GM19025 (cell line): ENCODE results near the gene C1QTNF6.

Experiments used
- ATAC-seq: cut with Tn5 transposase; IDR thresholded peaks from one replicate; pipeline ENCODE4 v1.9.1; 2021; ENCODE audit warnings: mild to moderate bottlenecking, low read depth, moderate library complexity; ENCODE audit not compliant: unreplicated experiment

Gene C1QTNF6

DNA sequence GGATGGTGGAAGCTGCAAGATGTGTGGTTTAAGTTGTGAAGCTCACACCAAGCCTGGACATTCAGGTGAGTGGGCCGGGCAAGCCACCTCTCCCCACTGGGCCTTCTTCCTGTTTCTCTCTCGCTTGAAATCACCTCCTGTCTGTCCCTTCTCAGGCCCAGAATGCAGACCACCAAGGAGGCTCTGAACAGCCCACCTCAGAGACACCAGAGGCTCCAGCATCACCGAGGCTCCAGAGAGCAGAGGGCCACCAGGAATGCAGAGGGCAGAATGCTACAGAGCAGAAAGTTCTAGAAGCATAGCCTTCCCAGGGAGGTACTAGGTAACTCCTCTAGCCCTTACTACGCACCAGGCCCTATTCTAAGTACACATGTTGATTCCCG, 23.6 kb downstream of the C1QTNF6 start:
- no peak for ATAC-seq

DNA sequence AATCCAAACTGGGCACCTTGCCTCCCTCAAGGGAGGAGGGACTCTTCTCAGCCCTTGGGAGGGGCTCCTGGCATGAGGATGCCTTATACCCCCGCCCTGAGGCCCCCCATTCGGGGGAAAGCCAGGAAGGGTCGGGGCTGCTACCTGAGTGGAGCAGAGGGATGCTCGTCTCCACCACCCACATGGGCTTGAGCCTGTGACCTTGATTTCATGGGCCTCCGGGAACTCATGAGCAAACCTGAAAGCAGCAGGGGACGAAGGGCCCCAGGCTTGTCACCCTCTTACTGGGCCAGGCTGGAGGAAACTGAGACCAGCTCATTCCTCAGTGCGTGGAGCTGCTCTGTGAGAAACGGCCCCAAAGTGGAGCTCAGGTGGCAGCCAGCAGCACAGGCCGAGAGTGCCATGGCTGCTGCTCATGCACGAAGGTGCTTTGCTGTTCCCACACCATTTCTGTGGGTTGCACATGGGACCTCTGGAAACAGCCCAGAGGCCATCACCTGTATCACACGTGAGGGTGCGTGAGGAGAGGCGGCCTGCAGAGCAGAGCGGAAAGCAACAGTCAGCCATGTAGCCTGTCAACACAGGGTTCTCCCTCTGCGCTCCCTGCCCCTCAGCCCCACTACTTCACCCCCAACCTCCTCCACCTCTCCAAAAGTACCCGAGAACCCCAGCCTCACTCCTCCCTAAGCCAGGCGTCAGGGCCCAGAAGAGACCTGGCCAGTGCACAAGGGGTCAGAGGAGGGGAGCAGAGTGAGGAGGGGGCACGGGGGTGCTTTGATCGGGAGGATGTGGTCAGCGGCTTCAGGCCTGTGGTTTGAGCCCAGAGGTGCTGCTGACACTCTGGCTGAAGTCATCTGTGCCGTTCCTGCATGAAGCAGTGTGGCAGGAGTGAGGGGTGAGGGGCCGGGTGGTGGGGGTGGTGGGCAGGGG, 24.2 kb downstream of the C1QTNF6 start:
- ATAC-seq = no peak

DNA sequence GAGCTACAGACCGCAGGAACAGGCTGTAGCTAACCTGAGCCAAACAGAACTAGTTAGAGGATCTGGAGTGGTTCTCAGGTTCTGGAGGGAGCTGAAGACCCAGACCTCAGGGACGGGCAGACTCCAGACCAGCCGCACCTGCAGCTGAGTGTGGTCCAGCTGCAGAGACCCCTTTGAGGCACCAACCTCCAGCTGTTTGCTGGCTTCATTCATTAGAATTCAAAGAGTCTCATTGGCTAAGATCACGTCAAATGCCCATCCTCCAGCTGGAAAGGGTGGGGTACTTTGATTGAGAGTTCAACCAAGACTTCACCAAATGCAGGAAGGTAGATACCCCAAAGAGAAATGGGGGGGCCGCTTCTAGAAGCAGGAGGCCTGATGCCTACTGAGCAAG, 25.0 kb downstream of the C1QTNF6 start:
- ATAC-seq = no peak

DNA sequence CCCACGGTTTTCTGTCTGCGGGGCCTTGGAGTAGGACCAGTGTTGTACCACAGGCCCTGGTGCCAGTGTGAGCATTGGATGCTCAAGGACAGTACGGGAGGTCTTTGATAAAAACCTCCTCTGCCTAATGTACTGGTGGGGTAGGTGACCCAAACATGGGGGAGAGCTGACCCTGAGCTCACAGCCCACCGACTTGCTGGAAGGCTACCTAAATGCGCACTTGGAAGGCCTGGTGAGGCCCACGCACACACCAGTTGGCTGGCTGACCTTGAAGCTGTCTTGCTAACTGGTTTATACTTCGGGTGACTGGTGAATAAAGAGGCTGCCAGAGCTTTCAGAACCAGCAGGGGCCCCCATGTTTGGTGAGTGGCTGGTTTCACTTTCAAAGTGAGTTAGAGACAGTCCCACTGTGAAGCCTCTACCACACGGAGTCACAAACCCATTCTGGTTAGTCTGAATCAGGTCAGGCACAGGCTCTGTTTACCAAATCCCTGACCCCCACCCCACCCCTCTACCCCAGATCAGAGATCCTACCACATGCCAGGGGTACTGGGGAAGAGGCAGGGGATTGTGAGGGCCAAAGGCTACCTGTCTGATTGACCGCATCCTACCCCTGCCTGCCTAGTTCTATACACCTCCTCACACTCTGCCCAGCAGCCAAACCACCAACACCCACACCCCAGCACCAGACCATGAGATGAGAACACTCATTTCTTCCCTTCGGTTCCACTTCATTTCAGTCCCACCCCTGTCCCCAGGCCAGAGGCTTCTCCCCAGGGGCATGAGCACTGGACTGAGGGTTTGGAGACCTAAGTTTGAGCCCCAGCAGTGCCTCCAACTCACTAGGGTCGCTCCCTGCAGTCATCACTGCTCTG, 25.6 kb downstream of the C1QTNF6 start:
- peak; percentile 45 for ATAC-seq

DNA sequence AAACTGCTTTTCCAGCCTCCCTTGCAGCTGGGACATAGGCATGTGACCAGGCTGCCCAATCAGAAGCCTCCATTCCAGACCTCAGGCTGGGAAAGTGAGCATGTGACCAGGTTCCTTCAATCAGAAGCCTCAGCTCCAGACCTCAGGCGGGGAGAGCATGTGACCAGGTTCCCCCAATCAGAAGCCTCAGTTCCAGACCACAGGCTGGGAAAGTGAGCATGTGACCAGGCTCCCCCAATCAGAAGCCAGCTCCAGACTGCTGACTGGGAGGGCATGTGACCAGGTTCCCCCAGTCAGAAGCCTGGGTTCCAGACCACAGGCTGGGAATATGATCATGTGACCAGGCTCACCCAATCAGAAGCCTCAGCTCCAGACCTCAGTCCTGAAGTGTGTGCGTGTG, 26.6 kb downstream of the C1QTNF6 start:
- ATAC-seq = no peak

DNA sequence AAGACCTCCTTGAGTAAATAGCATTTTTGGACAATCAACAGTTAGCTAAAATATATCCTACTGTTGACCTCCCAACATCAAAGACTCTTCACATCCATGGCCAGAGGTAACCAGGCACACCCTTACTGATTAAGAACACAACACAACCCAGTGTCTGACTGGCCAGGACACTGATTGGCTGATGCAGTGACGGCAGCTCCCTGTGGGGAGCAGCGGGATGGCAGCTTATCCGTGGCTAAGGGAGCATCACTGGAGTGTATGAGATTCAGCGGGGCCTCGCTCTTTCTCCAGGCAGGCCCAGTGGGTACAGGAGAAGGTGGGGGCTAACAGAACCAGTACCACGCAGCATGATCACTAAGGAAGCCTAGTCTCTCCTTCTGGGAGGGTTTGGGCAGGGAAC, 28.0 kb downstream of the C1QTNF6 start:
- no peak for ATAC-seq

DNA sequence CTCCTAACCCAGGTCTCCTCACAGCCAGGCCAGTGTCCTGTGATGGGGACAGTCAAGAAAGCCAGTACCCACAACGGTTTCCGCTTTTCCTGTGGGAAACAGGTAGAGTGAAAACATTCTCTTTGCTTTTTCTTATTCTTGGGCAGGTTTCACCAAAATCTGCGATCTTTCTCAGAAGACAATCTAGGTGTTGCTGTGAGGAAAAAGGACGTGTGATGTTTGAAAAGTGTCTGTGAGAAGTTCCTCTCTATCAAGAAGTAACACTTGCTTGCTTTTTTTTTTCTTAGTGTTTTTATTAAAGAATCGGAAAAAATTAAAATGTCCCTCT, 29.1 kb downstream of the C1QTNF6 start:
- no peak for ATAC-seq

DNA sequence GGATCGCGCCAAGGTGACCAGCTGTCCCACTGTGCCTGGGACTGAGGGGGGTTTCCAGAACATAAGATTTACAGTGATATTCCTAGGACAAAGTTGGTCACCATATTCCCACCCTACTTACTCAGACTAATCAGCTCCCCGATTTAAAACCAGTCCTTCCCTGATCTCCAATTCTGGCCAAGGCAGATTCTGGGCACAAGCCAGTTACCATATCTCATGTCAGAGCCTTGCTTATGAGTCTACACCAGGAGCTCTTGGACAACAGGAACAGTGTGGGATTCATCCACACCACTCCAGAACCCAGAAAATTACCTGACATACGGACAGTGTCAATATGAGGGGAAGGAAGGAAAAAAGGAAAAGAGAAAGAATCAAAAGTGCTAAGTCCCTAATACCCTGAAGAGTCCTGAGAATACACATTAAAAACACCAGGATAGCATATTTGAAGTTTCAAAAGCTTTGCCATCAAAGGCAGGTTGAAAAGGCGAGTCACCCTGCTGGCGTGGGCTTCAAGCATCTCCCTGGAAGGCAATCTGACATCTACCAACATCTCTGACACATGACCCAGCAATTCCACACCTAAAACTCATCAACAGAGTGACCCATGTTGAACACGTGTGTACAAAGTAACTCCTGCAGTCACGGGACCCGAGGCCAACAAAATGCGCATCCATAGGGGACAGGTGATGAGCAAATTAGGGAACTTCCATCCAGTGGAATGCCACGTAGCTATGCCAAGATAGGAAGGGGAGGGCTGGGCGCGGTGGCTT, 30.3 kb downstream of the C1QTNF6 start:
- no peak for ATAC-seq

DNA sequence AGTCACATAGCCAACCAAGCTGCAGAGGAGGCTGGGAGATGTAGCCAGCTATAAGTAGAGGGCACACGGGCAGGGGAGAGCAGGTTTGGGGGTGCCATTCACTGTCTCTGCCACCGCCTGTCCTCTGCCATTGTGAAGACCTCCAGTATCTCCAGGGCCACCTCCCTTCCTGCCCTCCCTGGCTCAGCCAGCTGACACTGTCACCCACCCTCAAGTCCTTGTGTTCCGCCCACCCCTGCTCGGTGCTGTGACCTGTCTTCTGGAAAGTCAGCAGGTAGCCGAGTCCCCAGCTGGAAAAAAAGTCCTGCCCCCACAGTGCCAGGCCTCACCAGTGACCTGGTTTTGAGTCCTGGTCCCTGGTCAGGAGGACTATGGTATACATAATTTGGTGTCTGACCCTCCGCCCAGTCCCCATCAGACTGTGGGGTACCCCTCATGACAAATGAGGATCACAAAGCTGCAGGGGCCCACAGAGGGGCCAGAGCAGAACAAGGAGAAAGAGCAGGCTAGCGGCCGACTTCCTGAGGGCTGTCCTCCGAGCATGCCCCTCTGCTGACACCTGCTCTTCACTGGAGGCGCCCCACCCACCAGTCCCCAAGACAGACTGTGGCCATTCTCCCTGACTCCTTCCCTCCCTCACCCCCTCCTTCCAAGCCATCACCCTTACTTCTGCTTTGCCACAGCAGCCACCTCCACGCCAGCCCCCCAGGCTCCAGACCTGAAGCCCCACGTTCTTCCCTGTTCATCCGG, 31.2 kb downstream of the C1QTNF6 start:
- ATAC-seq = no peak

DNA sequence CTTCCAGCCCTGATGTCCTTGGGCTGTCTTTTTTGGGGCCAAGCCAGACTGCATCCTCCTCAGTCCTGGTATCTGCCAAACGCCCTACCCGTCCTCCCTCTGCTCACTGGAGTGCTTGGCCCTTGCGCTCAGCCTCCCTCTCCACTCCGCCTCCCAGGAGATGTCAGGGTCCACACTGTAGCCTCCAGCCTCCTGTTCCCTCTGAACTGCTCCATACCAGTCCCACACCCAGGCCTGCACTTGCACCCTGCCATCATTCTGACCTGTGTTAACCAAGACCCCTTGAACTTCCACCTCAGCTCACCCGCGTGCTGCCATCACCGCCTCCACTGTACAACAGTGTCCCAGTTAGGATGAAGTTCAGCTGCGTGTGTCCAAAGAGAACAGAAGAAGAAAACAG, 32.1 kb downstream of the C1QTNF6 start:
- ATAC-seq = no peak

DNA sequence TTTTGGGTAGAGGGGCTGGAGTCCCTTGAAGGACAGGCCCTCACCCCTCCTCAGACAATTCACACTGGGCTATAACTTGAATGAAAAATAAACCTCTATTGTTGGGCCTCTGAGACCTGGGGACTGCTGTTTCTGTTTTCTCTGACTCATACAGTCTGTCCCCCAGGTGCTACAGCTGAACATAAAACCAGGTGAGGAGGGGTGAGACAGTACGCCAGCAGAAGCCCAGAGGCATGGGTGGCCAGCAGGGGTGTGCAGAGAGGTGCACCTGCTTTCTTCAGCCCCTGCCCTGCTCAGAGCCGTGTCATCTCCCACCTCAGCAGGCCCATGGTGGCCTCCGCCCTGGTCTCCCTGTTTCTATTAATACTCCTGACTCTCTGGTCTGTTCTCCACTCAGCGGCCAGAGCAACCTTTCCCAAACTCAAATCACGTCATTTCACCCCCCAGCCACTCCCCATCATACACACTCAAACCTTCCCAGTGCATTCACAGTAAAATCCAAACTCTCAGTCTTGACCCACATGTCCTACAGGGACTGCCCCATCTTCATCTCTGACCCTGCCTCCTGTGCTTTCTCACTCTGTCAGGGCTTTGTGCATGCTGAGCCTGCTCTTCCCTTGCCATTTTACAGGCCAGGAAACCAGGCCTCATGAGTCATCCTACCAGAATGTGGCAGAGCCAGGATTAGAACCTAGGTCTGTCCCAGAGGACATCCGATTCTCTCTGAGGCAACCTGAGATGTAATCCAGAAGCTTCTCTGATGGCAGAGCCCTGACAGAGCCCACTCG, 32.9 kb downstream of the C1QTNF6 start:
- ATAC-seq = no peak

DNA sequence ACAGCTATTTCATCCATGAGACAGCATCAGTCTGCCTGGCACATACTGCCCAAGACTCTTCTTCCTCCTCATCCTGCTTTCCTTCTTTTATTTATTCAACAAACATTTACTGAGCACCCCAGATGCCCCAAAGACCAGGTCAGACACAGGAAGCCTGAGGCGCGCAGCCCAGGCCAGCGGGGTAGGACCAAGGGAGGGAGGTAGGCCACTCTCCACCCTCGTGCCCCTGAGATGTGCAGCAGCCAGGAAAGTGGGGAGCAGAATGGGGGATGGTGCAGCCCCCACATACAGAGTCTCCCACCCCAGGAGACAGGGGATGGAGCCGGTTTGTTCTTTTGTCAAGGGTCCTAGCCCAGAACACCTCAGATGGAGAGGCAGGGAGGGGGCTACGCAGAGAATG, 34.1 kb downstream of the C1QTNF6 start:
- no peak for ATAC-seq

DNA sequence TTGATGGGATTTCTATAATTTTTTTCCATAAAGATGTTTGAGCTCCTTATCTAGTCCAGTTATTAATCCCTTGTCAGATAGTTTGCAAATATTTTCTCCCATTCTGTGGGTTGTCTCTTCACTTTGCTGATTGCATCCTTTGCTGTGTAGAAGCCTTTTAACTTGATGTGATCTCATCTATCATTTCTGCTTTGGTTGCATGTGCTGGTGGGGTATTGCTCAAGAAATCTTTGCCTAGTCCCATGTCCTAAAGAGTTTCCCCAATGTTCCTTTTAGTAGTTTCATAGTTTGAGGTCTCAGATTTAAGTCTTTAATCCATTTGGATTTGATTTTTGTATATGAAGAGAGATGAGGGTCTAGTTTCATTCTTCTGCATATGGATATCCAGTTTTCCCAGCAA, 36.6 kb downstream of the C1QTNF6 start:
- ATAC-seq = no peak

DNA sequence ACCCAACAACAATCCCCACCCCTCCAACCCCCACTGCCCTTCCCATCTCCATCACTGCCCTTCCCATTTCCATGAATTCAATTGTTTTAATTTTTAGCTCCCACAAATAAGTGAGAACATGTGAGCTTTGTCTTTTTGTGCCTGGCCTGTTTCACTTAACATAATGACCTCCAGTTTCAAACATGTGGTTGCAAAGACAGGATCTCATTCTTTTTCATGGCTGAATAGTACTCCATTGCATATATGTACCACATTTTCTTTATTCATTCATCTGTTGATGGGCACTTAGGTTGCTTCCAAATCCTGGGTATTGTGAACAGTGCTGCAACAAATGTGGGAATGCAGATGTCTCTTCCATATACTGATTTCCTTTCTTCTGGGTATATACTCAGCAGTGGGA, 37.3 kb downstream of the C1QTNF6 start:
- ATAC-seq = no peak

DNA sequence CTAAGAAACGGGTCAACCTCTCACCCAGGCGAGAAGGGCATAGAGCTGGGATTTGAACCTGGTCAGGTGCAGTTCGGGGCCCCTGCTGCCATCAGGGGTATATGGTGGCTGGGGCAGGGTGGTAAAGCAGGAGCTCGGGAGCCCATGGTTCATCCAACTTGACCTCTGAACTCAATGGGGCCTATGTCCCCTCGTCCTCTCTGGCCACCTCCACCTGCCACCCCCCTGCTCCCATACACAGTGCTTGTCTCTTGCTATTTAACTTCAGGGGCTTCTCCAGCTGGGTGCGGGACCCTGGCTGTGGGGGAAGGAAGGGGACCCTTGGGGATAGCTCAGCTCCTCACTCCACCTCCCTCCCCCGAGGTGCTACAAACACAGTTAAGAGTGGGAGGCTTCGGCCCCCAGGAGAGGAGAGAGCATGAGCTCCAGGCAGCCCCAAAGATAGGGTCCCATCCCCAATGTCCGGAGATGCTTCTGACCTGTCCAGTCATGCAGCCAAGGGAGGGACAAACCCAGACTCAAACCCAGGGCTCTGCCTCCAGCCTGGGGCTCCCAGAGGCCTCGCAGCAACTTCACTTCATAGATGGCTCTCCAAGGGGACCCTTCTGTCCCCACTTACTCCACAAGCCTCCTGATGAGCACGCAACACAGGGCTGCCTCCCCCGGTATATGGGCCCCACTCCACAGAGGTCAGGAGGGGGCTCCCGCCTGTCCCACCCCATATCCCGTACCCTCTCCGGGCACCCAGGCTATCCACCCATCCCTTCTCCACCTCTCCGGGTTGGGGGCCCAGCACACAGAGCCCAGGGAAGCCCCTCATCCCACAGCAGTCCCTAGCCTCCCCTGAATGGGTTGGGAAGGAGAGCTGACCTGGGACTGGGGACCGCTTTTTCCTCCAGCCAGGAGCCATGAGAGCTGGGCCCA, 39.0 kb downstream of the C1QTNF6 start:
- no peak for ATAC-seq

DNA sequence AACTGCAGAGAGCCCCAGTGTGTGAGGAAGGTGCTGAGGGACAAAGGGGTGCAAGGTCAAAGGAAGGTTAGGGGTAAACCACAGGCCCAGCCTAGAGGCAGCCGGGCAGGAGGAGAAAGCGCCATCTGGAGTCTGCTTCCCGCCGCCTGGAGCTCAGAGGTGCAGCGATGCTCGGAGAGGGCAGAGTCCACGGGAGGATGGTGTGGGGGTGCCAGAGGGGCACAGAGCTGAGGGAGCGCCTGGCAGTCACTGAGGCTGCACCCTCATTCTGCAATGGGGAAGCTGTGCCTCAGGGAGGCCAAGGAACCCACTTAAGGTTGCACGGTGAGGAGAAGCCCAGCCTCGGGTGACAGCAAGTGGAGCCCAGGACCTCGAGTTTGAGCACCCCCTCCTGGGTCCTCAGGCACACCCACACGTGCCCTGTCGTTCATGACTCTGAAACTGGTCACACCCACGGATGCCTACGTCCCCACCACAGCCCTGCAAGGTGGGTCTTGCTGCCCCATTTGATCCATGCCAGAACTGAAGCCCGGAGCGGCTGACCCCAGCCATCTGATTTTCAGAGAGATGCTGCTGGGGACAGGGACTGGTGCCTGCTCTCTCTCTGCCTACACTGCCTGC, 39.9 kb downstream of the C1QTNF6 start:
- no peak for ATAC-seq

DNA sequence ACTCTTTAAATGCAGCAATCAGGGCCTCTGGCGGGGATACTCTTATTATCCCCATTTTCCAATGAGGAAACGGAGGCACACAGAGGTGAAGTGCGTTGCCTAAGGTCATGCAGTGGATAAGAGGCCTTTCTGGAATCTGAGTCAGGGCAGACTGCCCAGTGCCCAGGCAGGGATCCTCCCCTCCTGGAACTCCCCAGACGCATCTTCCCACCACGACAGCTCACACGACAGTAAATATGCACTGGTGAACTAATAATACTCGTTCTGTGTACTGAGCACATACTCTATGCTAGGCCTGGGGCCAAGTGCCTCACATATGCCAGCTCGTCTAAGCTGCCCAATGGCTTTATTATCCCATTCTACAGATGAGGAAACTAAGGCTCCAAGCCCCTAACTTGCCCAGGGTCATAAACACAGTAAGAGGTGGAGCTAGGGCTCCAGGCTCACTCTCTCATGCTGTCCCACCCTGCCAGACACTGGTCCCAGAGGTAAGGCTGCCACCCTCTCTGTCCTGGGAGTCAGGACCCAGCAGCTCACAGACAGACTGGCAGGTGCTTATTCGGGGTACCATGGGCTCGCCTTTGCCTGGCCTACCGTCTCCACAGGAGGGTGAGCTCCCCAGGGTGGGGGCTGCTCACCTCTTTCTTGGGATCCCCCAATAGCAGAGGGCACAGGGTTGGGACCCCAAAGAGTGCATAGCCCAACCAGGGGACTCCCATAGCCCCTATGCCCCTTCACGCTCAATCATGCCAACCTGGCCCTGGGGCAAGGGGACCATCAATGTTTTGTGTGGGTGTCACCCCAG, 40.7 kb downstream of the C1QTNF6 start:
- ATAC-seq = no peak
